Transverse colon (tissue), 4 donors: Measurements from ENCODE around the gene RARS1.

Experiments used
- EP300 ChIP-seq: sonication (generic); formaldehyde crosslinking; IDR thresholded peaks from one replicate; pipeline ENCODE4 v1.6.1; 2017; ENCODE audit warnings: antibody characterized with exemption, low read depth
- POLR2A ChIP-seq: fragments of 450-650 bp; IDR thresholded peaks from one replicate; pipeline ENCODE4 v1.6.1; 2016; ENCODE audit warnings: antibody characterized with exemption, mild to moderate bottlenecking, moderate library complexity
- POLR2AphosphoS5 ChIP-seq, 3 donors: sonication (generic); formaldehyde crosslinking; IDR thresholded peaks; one replicate each; pipeline ENCODE4 v1.6.1; 2016; ENCODE audit warnings: antibody characterized with exemption in 3 of 3
- TF ChIP-seq, protein P1 (sequence below), 5 experiments: fragments of 200-600 bp in 3 of 5; fragments of 450-650 bp in 2 of 5; sonication (generic) in 3 of 5; IDR thresholded peaks; 1 replicate in 2 of 5; 2 replicates in 3 of 5; pipeline ENCODE4 v1.5.1; 2016 to 2017; ENCODE audit warnings: antibody characterized with exemption in 5 of 5, inconsistent platforms in 3 of 5, mild to moderate bottlenecking in 2 of 5, moderate library complexity in 1 of 5

DNA sequence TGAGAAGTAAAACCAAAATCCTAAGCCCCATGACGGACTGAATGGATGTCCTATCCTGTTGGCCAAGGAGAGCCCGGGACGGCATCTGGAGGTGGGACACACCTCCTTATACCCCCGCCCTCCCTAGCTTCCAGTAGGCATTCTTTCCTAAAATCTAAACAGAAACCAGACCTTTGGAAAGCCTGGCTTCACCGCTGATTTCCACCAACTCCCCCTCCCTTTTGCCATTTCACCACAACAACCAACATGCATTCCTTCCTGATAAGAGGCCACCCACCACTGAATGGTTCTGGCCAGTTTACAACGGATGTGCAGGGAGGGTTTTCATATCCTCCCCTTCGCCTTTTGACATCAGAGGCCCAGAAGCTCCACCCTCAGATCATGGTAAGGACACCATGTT, 9.2 kb upstream of the RARS1 start:
- TF ChIP-seq, protein P1, sequence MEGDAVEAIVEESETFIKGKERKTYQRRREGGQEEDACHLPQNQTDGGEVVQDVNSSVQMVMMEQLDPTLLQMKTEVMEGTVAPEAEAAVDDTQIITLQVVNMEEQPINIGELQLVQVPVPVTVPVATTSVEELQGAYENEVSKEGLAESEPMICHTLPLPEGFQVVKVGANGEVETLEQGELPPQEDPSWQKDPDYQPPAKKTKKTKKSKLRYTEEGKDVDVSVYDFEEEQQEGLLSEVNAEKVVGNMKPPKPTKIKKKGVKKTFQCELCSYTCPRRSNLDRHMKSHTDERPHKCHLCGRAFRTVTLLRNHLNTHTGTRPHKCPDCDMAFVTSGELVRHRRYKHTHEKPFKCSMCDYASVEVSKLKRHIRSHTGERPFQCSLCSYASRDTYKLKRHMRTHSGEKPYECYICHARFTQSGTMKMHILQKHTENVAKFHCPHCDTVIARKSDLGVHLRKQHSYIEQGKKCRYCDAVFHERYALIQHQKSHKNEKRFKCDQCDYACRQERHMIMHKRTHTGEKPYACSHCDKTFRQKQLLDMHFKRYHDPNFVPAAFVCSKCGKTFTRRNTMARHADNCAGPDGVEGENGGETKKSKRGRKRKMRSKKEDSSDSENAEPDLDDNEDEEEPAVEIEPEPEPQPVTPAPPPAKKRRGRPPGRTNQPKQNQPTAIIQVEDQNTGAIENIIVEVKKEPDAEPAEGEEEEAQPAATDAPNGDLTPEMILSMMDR (IDR thresholded peaks at IDR 0.05): no peak
- TF ChIP-seq POLR2A (no peak), EP300 (no peak), POLR2AphosphoS5 (IDR thresholded peaks at IDR 0.05) (no peak)
